Measurements from ENCODE around the gene FOXL1. TPM values are rescaled to one million over a fixed set of nuclear protein-coding genes. Genes with fewer than 3 reads are reported as not detected.

The FOXL1 gene
- polyA plus RNA-seq, 1 experiment: 41.1 TPM

GRCh38 chr16:86570558-86571529 lies 7.5 kb upstream of the FOXL1 start:
- TF ChIP-seq CTCF (IDR thresholded peaks at IDR 0.05; ENCODE audit: low read depth, low read length): no peak
- H3K9me3 ChIP-seq (ENCODE audit: control insufficient read depth, insufficient read depth, low read length): no peaks in the 10 kb centered on the region
- DNase-seq (ENCODE audit: low read depth, low spot score): no peak
- CTCF ChIA-PET: interaction anchor here (0.7 to 2.6 kb wide), 3 partner anchors 190 to 492 kb away, joined by 3 to 21 read pairs (median 4); no protein-coding TSS in a partner anchor
- H3K27ac ChIP-seq (ENCODE audit: low read depth, low read length): no peak overlapping the region
- POLR2A ChIA-PET: no interaction called here
- no peaks in the 10 kb centered on the region for H3K27me3 ChIP-seq (ENCODE audit: control insufficient read depth, insufficient read depth, low read length)
- peak overlapping the region; percentile 88 for H3K4me3 ChIP-seq (ENCODE audit: low read depth, low read length)

GRCh38 chr16:86571530-86571915 lies 6.8 kb upstream of the FOXL1 start:
- H3K9me3 ChIP-seq (ENCODE audit: control insufficient read depth, insufficient read depth, low read length): no peaks in the 10 kb centered on the region; the same call in 1 of the 2 replicates
- no peaks in the 10 kb centered on the region for H3K27me3 ChIP-seq (ENCODE audit: control insufficient read depth, insufficient read depth, low read length)
- TF ChIP-seq CTCF (IDR thresholded peaks at IDR 0.05; ENCODE audit: low read depth, low read length): no peak
- CTCF ChIA-PET: interaction anchor here (1.5 to 2.6 kb wide), 2 partner anchors 446 to 491 kb away, joined by 4 to 21 read pairs; no protein-coding TSS in a partner anchor
- DNase-seq (ENCODE audit: low read depth, low spot score): no peak
- POLR2A ChIA-PET: interaction anchor here (0.6 kb wide), 1 partner anchor 180 kb away, joined by 3 read pairs; no protein-coding TSS in a partner anchor
- H3K4me3 ChIP-seq (ENCODE audit: low read depth, low read length): no peak overlapping the region
- H3K27ac ChIP-seq (ENCODE audit: low read depth, low read length): no peak overlapping the region

- no peak for TF ChIP-seq CTCF (IDR thresholded peaks at IDR 0.05; ENCODE audit: low read depth, low read length)
- POLR2A ChIA-PET: interaction anchor here (0.6 kb wide), 1 partner anchor 179 kb away, joined by 3 read pairs; no protein-coding TSS in a partner anchor
- no peak overlapping the region for H3K4me3 ChIP-seq (ENCODE audit: low read depth, low read length)
- CTCF ChIA-PET: interaction anchor here (2.4 kb wide), 1 partner anchor 490 kb away, joined by 7 read pairs; no protein-coding TSS in a partner anchor
- H3K9me3 ChIP-seq (ENCODE audit: control insufficient read depth, insufficient read depth, low read length): no peaks in the 10 kb centered on the region; the same call in 1 of the 2 replicates
- H3K27me3 ChIP-seq (ENCODE audit: control insufficient read depth, insufficient read depth, low read length): no peaks in the 10 kb centered on the region
- no peak for DNase-seq (ENCODE audit: low read depth, low spot score)
- H3K27ac ChIP-seq (ENCODE audit: low read depth, low read length): no peak overlapping the region
Observed at GRCh38 chr16:86572041-86572521, 6.3 kb upstream of the FOXL1 start.

GRCh38 chr16:86572606-86573005 lies 5.7 kb upstream of the FOXL1 start:
- CTCF ChIA-PET: interaction anchor here (1.0 to 2.4 kb wide), 2 partner anchors 10 to 490 kb away, joined by 3 to 7 read pairs; no protein-coding TSS in a partner anchor
- no peak for TF ChIP-seq CTCF (IDR thresholded peaks at IDR 0.05; ENCODE audit: low read depth, low read length)
- Histone ChIP-seq H3K9me3 (ENCODE audit: control insufficient read depth, insufficient read depth, low read length) (no peaks in the 10 kb centered on the region; the same call in 1 of the 2 replicates), H3K27ac (ENCODE audit: low read depth, low read length) (no peak overlapping the region), H3K4me3 (ENCODE audit: low read depth, low read length) (no peak overlapping the region), H3K27me3 (ENCODE audit: control insufficient read depth, insufficient read depth, low read length) (no peaks in the 10 kb centered on the region)
- DNase-seq (ENCODE audit: low read depth, low spot score): no peak
- POLR2A ChIA-PET: no interaction called here
